B cell (primary cell): ENCODE measurements around the gene EGLN2. TPM values are rescaled to one million over a fixed set of nuclear protein-coding genes. Genes with fewer than 3 reads are reported as not detected.

ENCODE experiments used
- ATAC-seq: fragments of 200-7000 bp; cut with Tn5 transposase; one replicate; pipeline ENCODE4 v1.10.0; 2021; ENCODE audit warnings: low read depth, mild to moderate bottlenecking, moderate number of reproducible peaks, moderate library complexity
- CTCF ChIA-PET: fragments of 350-600 bp; sonication (Branson Sonifier 250); formaldehyde crosslinking; loops from one replicate; lab custom pipeline; 2021; ENCODE audit warnings: antibody characterized with exemption, inconsistent platforms; lab: Charles Lee
- POLR2A ChIA-PET: fragments of 350-600 bp; sonication (Branson Sonifier 250); formaldehyde crosslinking; loops from one replicate; lab custom pipeline; 2021; ENCODE audit warnings: antibody characterized with exemption; lab: Charles Lee
- DNase-seq: peaks from one replicate; pipeline ENCODE4 v3.0.0; 2013
- H2AFZ ChIP-seq: 2 replicates; pipeline ENCODE4 v1.6.1; 2012; ENCODE audit warnings: mild to moderate bottlenecking, low read depth, low read length; ENCODE audit not compliant: insufficient read depth, poor library complexity, severe bottlenecking
- H3K27ac ChIP-seq, 2 donors: 1 replicate in 1 of 2; 2 replicates in 1 of 2; pipeline ENCODE4 v1.5.1; 2012 to 2013; ENCODE audit warnings: low read length in 2 of 2, mild to moderate bottlenecking in 2 of 2, moderate library complexity in 1 of 2
- H3K27me3 ChIP-seq, 4 experiments: fragments of 200-600 bp in 1 of 4; sonication (generic) in 1 of 4; replicated peaks in 1 of 4; 1 replicate in 2 of 4; 2 replicates in 2 of 4; pipeline versions ENCODE4 v1.6.1 to v1.7.0; 2013 to 2016; ENCODE audit warnings: low read length in 3 of 4, mild to moderate bottlenecking in 2 of 4, mixed read lengths in 1 of 4, moderate library complexity in 1 of 4; ENCODE audit not compliant: insufficient read depth in 4 of 4, control insufficient read depth in 3 of 4; ENCODE audit errors: control extremely low read depth in 1 of 4
- H3K36me3 ChIP-seq, 2 experiments: replicated peaks in 1 of 2; 1 replicate in 1 of 2; 2 replicates in 1 of 2; pipeline versions ENCODE4 v1.6.1 to v1.7.1; 2013; ENCODE audit warnings: low read length in 1 of 2; ENCODE audit not compliant: insufficient read depth in 2 of 2, control insufficient read depth in 1 of 2; ENCODE audit errors: control extremely low read depth in 1 of 2, extremely low read depth in 1 of 2
- H3K4me1 ChIP-seq, 2 donors: fragments of 200-600 bp in 1 of 2; sonication (generic) in 1 of 2; 1 replicate in 1 of 2; 2 replicates in 1 of 2; pipeline versions ENCODE4 v1.5.1 to v1.6.1; 2013 to 2017; ENCODE audit warnings: low read length in 2 of 2; ENCODE audit not compliant: control insufficient read depth in 2 of 2, insufficient read depth in 2 of 2
- H3K4me2 ChIP-seq: replicated peaks from 2 replicates; pipeline ENCODE3; 2012; ENCODE audit warnings: mild to moderate bottlenecking, low read depth, low read length; ENCODE audit not compliant: poor library complexity, severe bottlenecking
- H3K4me3 ChIP-seq, 5 experiments: fragments of 200-600 bp in 1 of 5; sonication (generic) in 1 of 5; 1 replicate in 3 of 5; 2 replicates in 2 of 5; pipeline versions ENCODE4 v1.5.1 to v1.7.0; 2011 to 2016; ENCODE audit warnings: low read length in 4 of 5, mild to moderate bottlenecking in 4 of 5, low read depth in 2 of 5, control low read depth in 1 of 5, moderate library complexity in 1 of 5; ENCODE audit not compliant: insufficient read depth in 1 of 5; ENCODE audit errors: control extremely low read depth in 1 of 5, extremely low read depth in 1 of 5
- H3K79me2 ChIP-seq: fragments of 200-600 bp; sonication (generic); one replicate; pipeline ENCODE4 v1.6.0; 2016; ENCODE audit warnings: low read length; ENCODE audit not compliant: control insufficient read depth, insufficient read depth
- H3K9ac ChIP-seq: fragments of 200-600 bp; sonication (generic); 2 replicates; pipeline ENCODE4 v1.6.1; 2017; ENCODE audit warnings: mild to moderate bottlenecking, low read length, moderate library complexity
- H3K9me3 ChIP-seq, 3 donors: one replicate each; pipeline versions ENCODE4 v1.6.1 to v1.7.1; 2013; ENCODE audit warnings: low read length in 2 of 3; ENCODE audit not compliant: control insufficient read depth in 2 of 3, insufficient read depth in 1 of 3; ENCODE audit errors: control extremely low read depth in 1 of 3
- H4K20me1 ChIP-seq: 2 replicates; pipeline ENCODE4 v1.6.0; 2012; ENCODE audit warnings: mild to moderate bottlenecking, low read length; ENCODE audit not compliant: insufficient read depth, control insufficient read depth, poor library complexity, severe bottlenecking
- H3K27ac Mint-ChIP-seq: one replicate; pipeline ENCODE4 v1.8.0; 2021; ENCODE audit warnings: mixed read lengths
- H3K27me3 Mint-ChIP-seq: one replicate; pipeline ENCODE4 v1.8.0; 2021; ENCODE audit warnings: mixed read lengths
- H3K4me1 Mint-ChIP-seq: one replicate; pipeline ENCODE4 v1.8.0; 2021; ENCODE audit warnings: mixed read lengths
- H3K4me3 Mint-ChIP-seq: one replicate; pipeline ENCODE4 v1.8.0; 2021; ENCODE audit warnings: mixed read lengths
- H3K9me3 Mint-ChIP-seq: one replicate; pipeline ENCODE4 v1.8.0; 2022; ENCODE audit warnings: mixed read lengths; ENCODE audit not compliant: insufficient read depth
- CTCF ChIP-seq: fragments of 200-600 bp; IDR thresholded peaks from one replicate; pipeline ENCODE4 v1.8.0; 2022; ENCODE audit warnings: antibody characterized with exemption, mild to moderate bottlenecking
- EZH2 ChIP-seq: IDR thresholded peaks from 2 replicates; pipeline ENCODE4 v1.6.1; 2012; ENCODE audit warnings: borderline replicate concordance, low read depth, mild to moderate bottlenecking, moderate library complexity, low read length; ENCODE audit not compliant: insufficient read depth, poor library complexity, severe bottlenecking
- WGBS: methylation state at CpG from one replicate; pipeline ENCODE4 v1.1.5; 2013; ENCODE audit warnings: missing lambda C conversion rate; ENCODE audit not compliant: insufficient coverage; 5-methylcytosine and 5-hydroxymethylcytosine counted together
- intact Hi-C: fragments of 100-400 bp; cut with micrococcal nuclease; formaldehyde crosslinking; loops from one replicate; pipeline ENCODE4 v1.10.0; 2022
- polyA plus RNA-seq: library from polyadenylated mRNA; depleted of rRNA; stranded (reverse); fragments of >200 nt; gene quantifications from 2 replicates; pipeline ENCODE4 v1.2.3, GENCODE V29; 2012
- total RNA-seq, 2 donors: library from RNA; stranded (reverse); fragments of 120-200 nt in 1 of 2; gene quantifications; 1 replicate in 1 of 2; 2 replicates in 1 of 2; pipeline versions ENCODE4 v1.2.3 to v1.2.4, GENCODE V29; 2013 to 2022

Gene EGLN2
- total and polyA plus RNA-seq, 2 donors (not counting 1 experiment from before 2014, with no cell fraction given): 130 to 178 TPM

DNA sequence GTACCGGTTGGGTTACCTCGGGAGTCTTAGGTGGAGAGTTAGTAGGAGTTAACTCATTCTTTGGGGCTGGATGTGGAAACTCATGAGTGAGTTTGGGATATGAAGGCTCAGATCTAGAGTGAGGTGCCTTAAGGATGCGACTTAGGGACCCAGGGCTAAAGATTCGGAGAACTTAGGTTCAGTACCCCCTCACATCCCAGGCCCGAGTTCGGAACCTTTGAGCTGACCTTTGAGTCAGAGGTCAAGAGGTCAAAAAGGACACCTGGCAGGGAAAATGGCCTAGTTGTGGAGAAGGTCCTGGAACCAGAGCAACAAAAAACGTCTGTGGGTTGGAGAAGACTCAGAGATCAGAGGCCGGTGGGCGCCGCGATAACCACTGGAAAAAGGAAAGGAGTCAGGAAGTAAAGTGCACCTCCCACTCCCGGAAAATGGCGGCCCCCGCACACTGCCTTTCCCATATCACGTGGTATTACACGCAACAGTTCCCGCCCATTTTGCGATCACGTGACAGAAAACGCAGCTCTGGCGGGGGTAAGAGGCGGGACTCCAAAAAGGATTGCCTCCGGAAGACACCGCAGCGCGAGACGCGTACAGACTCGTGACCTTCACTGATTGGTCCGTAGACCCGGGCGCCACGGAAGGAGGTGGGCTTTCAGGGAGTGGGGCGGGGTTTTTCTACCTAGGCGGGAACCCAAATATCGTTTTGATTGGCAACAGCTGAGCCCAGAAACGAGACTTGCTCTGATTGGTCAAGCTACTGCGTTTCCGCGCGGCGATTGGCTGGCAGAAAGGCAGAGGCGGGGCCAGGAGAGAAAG is 48.7 kb upstream of the EGLN2 start, which contains the start of gene ACTMAP:
TSS of gene ACTMAP (minus strand) at position 420 of the 816 bp plus-strand sequence. CDS start 674 bp downstream, outside the sequence.
- Histone ChIP-seq H3K4me2 (peak within 1 kb of the TSS; percentile 83), H3K27me3 (no peaks in the 10 kb centered on the region), H4K20me1 (peaks cover 18% of the 10 kb centered on the region), H2AFZ (peak within 1 kb of the TSS; percentile 89), H3K4me3 (peak within 1 kb of the TSS; percentile 86 to 98 (median 89)), H3K4me1 (peaks cover 29 to 54% of the 10 kb centered on the region in 2 donors), H3K79me2 (peaks cover 53% of the 10 kb centered on the region), H3K36me3 (peaks cover 4 to 9% of the 10 kb centered on the region in 2 experiments), H3K9me3 (no peaks in the 10 kb centered on the region), H3K27ac (peak within 1 kb of the TSS; percentile 94 to 97), H3K9ac (peak within 1 kb of the TSS; percentile 96)
- H3K9me3 Mint-ChIP-seq: no peaks in the 10 kb centered on the region
- TF ChIP-seq CTCF (no peak), EZH2 (no peak)
- WGBS: under 1% methylated on average over 40 of the region's 43 CpGs
- peak within 1 kb of the TSS; percentile 93 for H3K4me3 Mint-ChIP-seq
- ChIA-PET POLR2A (interaction anchor here (0.6 to 4.7 kb wide), 11 partner anchors 27 to 592 kb away, joined by 3 to 99 read pairs (median 7); partner anchors contain the start of genes COQ8B, EGLN2, ITPKC and MIA), CTCF (interaction anchor here (1.0 to 2.8 kb wide), 8 partner anchors 27 to 88 kb away, joined by 3 to 29 read pairs (median 9); partner anchors contain the start of genes COQ8B, EGLN2, ITPKC and RAB4B)
- intact Hi-C loops: loop anchor here (1.0 to 5.0 kb wide), 8 partner anchors 27 to 512 kb away; partner anchors contain the start of genes COQ8B, HNRNPUL1 and NUMBL
- peaks cover 41% of the 10 kb centered on the region for H3K4me1 Mint-ChIP-seq
- DNase-seq: peak; percentile 100
- H3K27me3 Mint-ChIP-seq: no peaks in the 10 kb centered on the region
- peak; percentile 88 for ATAC-seq
- peak within 1 kb of the TSS; percentile 95 for H3K27ac Mint-ChIP-seq
